Tibial nerve (tissue), 4 donors: Measurements from ENCODE around the gene TSPAN5. TPM values are rescaled to one million over a fixed set of nuclear protein-coding genes. Genes with fewer than 3 reads are reported as not detected.

Experiments
- DNase-seq, 2 donors: peaks; one replicate each; pipeline ENCODE4 v3.0.0-alpha.2; 2019; ENCODE audit warnings: low spot score in 2 of 2
- H3K27ac ChIP-seq, 4 donors: fragments of 200-600 bp; sonication (generic) in 3 of 4; one replicate each; pipeline ENCODE4 v1.5.1; 2017 to 2019; ENCODE audit warnings: mild to moderate bottlenecking in 1 of 4
- H3K27me3 ChIP-seq, 2 donors: fragments of 200-600 bp; sonication (generic) in 1 of 2; one replicate each; pipeline versions ENCODE4 v1.5.1 to v1.6.0; 2017 to 2019
- H3K36me3 ChIP-seq, 3 donors: fragments of 200-600 bp; sonication (generic); one replicate each; pipeline ENCODE4 v1.5.1; 2018 to 2019
- H3K4me1 ChIP-seq, 4 donors: fragments of 200-600 bp; sonication (generic) in 3 of 4; one replicate each; pipeline ENCODE4 v1.5.1; 2017 to 2019
- H3K4me3 ChIP-seq, 4 donors: fragments of 200-600 bp; sonication (generic) in 3 of 4; one replicate each; pipeline ENCODE4 v1.5.1; 2017 to 2019; ENCODE audit warnings: mild to moderate bottlenecking in 1 of 4, moderate library complexity in 1 of 4
- H3K9me3 ChIP-seq, 4 donors: fragments of 200-600 bp; sonication (generic) in 3 of 4; one replicate each; pipeline ENCODE4 v1.5.1; 2017 to 2019
- CTCF ChIP-seq, 5 experiments: fragments of 200-600 bp in 3 of 5; fragments of 450-650 bp in 2 of 5; sonication (generic) in 3 of 5; IDR thresholded peaks; one replicate each; pipeline ENCODE4 v1.5.1; 2016 to 2019; ENCODE audit warnings: antibody characterized with exemption in 5 of 5, mild to moderate bottlenecking in 3 of 5, moderate library complexity in 2 of 5
- EP300 ChIP-seq, 2 donors: sonication (generic); formaldehyde crosslinking; IDR thresholded peaks; one replicate each; pipeline ENCODE4 v1.6.1; 2017; ENCODE audit warnings: antibody characterized with exemption in 2 of 2, mild to moderate bottlenecking in 1 of 2
- POLR2A ChIP-seq, 2 donors: fragments of 450-650 bp; IDR thresholded peaks; one replicate each; pipeline ENCODE4 v1.6.1; 2017; ENCODE audit warnings: antibody characterized with exemption in 2 of 2, mild to moderate bottlenecking in 2 of 2, moderate library complexity in 2 of 2
- WGBS, 2 donors: methylation state at CpG; one replicate each; pipeline ENCODE4 v1.1.5; 2018; 5-methylcytosine and 5-hydroxymethylcytosine counted together
- total RNA-seq, 4 donors: library from RNA; depleted of rRNA; stranded (reverse); fragments of >200 nt; gene quantifications; one replicate each; pipeline ENCODE4 v1.1.0, GENCODE V29; 2016

The TSPAN5 gene
- total RNA-seq, 4 donors from 2014 or later: 15.3 to 30.8 (median 25.6) TPM

- 62 to 67% methylated on average over 2 of the region's 2 CpGs for WGBS, 2 donors
- H3K27me3 ChIP-seq: no peaks in the 10 kb centered on the region
- no peak for TF ChIP-seq CTCF (IDR thresholded peaks at IDR 0.05)
- no peak for TF ChIP-seq EP300 (IDR thresholded peaks at IDR 0.05)
- no peak for TF ChIP-seq POLR2A (IDR thresholded peaks at IDR 0.05)
- H3K4me1 ChIP-seq: peaks cover 0 to 18% (median 2%) of the 10 kb centered on the region in 4 donors
- H3K9me3 ChIP-seq: no peaks in the 10 kb centered on the region
- H3K27ac ChIP-seq: no peak overlapping the region
- DNase-seq: no peak
- no peaks in the 10 kb centered on the region for H3K36me3 ChIP-seq
- no peak overlapping the region for H3K4me3 ChIP-seq
Observed at GRCh38 chr4:98619180-98619579, 39.2 kb downstream of the TSPAN5 start.

GRCh38 chr4:98618680-98619079, 39.7 kb downstream of the TSPAN5 start:
- Histone ChIP-seq H3K27me3 (no peaks in the 10 kb centered on the region), H3K36me3 (no peaks in the 10 kb centered on the region), H3K4me3 (no peak overlapping the region), H3K9me3 (no peaks in the 10 kb centered on the region), H3K27ac (no peak overlapping the region), H3K4me1 (peaks cover 0 to 18% (median 2%) of the 10 kb centered on the region in 4 donors)
- 83 to 84% methylated on average over 3 of the region's 3 CpGs for WGBS, 2 donors
- no peak for DNase-seq
- TF ChIP-seq EP300 (IDR thresholded peaks at IDR 0.05): no peak
- no peak for TF ChIP-seq POLR2A (IDR thresholded peaks at IDR 0.05)
- no peak for TF ChIP-seq CTCF (IDR thresholded peaks at IDR 0.05)

- H3K4me3 ChIP-seq: no peak overlapping the region
- no peaks in the 10 kb centered on the region for H3K9me3 ChIP-seq
- no peak for DNase-seq
- no peak overlapping the region for H3K27ac ChIP-seq
- no peaks in the 10 kb centered on the region for H3K27me3 ChIP-seq
- 83 to 94% methylated on average over 2 of the region's 2 CpGs for WGBS, 2 donors
- no peak for TF ChIP-seq POLR2A (IDR thresholded peaks at IDR 0.05)
- TF ChIP-seq EP300 (IDR thresholded peaks at IDR 0.05): no peak
- no peak for TF ChIP-seq CTCF (IDR thresholded peaks at IDR 0.05)
- H3K4me1 ChIP-seq: peaks cover 0 to 24% (median 5%) of the 10 kb centered on the region in 4 donors
- H3K36me3 ChIP-seq: no peaks in the 10 kb centered on the region
Observed at GRCh38 chr4:98617358-98618047, 40.9 kb downstream of the TSPAN5 start.

GRCh38 chr4:98615991-98616390, 42.4 kb downstream of the TSPAN5 start:
- Histone ChIP-seq H3K27me3 (no peaks in the 10 kb centered on the region), H3K4me3 (no peak overlapping the region), H3K36me3 (no peaks in the 10 kb centered on the region), H3K9me3 (no peaks in the 10 kb centered on the region), H3K27ac (no peak overlapping the region), H3K4me1 (peaks cover 0 to 25% (median 10%) of the 10 kb centered on the region in 4 donors)
- no peak for DNase-seq
- TF ChIP-seq EP300 (IDR thresholded peaks at IDR 0.05) (no peak), CTCF (IDR thresholded peaks at IDR 0.05) (no peak), POLR2A (IDR thresholded peaks at IDR 0.05) (no peak)
- WGBS, 2 donors: 84 to 86% methylated on average over 3 of the region's 3 CpGs

GRCh38 chr4:98614662-98615061, 43.7 kb downstream of the TSPAN5 start:
- no peak for TF ChIP-seq EP300 (IDR thresholded peaks at IDR 0.05)
- TF ChIP-seq POLR2A (IDR thresholded peaks at IDR 0.05): no peak
- no peak for TF ChIP-seq CTCF (IDR thresholded peaks at IDR 0.05)
- H3K36me3 ChIP-seq: no peaks in the 10 kb centered on the region
- no peak for DNase-seq
- no peaks in the 10 kb centered on the region for H3K9me3 ChIP-seq
- H3K27ac ChIP-seq: peak overlapping the region in 2 of 4 donors; percentile 58 to 86
- H3K4me3 ChIP-seq: no peak overlapping the region
- H3K27me3 ChIP-seq: no peaks in the 10 kb centered on the region
- peaks cover 0 to 25% (median 12%) of the 10 kb centered on the region in 4 donors for H3K4me1 ChIP-seq
- 62 to 83% methylated on average over 4 of the region's 4 CpGs for WGBS, 2 donors
